ENCODE data around the gene GPI. TPM values are rescaled to one million over a fixed set of nuclear protein-coding genes. Genes with fewer than 3 reads are reported as not detected.

The GPI gene
- total and polyA plus RNA-seq, 9 donors, result 94.0 to 194 (median 163) TPM

GRCh38 chr19:34436716-34437115 is 71.7 kb downstream of the GPI start:
- Histone ChIP-seq H3K9me3 (replicated peaks; ENCODE audit: control insufficient read depth, low read depth, low read length) (no peaks in the 10 kb centered on the region), H3K36me3 (ENCODE audit: control insufficient read depth, insufficient read depth, low read length) (peaks cover 54% of the 10 kb centered on the region), H3K27ac (ENCODE audit: low read length) (no peak overlapping the region), H3K4me1 (ENCODE audit: control insufficient read depth, insufficient read depth, low read length) (no peaks in the 10 kb centered on the region), H3K27me3 (ENCODE audit: control insufficient read depth, insufficient read depth, low read length) (no peaks in the 10 kb centered on the region), H3K4me3 (ENCODE audit: low read length) (no peak overlapping the region)
- DNase-seq, result no peak
- WGBS (ENCODE audit: insufficient coverage), result 83% methylated on average over 1 of the region's 3 CpGs

GRCh38 chr19:34448191-34448590 is 83.2 kb downstream of the GPI start:
- WGBS (ENCODE audit: insufficient coverage), result 97% methylated on average over 3 of the region's 3 CpGs
- Histone ChIP-seq H3K36me3 (ENCODE audit: control insufficient read depth, insufficient read depth, low read length) (peaks cover 53% of the 10 kb centered on the region), H3K4me1 (ENCODE audit: control insufficient read depth, insufficient read depth, low read length) (no peaks in the 10 kb centered on the region), H3K27ac (ENCODE audit: low read length) (no peak overlapping the region), H3K9me3 (replicated peaks; ENCODE audit: control insufficient read depth, low read depth, low read length) (no peaks in the 10 kb centered on the region), H3K4me3 (ENCODE audit: low read length) (no peak overlapping the region), H3K27me3 (ENCODE audit: control insufficient read depth, insufficient read depth, low read length) (no peaks in the 10 kb centered on the region)
- no peak for DNase-seq

Other genes with a start within 250 kb of the GPI start
- 40.3 TPM for gene LSM14A, start 192.7 kb upstream of the GPI start, total RNA-seq
- 100 to 1,000 TPM in 4 of 8 donors, 10 to 100 TPM in 4; 72.7 to 117 (median 100) TPM for gene LSM14A, start 192.7 kb upstream of the GPI start, polyA plus RNA-seq (ENCODE audit: insufficient read depth in 1 of 8, insufficient read length in 8 of 8, low replicate concordance in 1 of 8)
- 18.0 TPM for gene GARRE1, start 110.6 kb upstream of the GPI start, total RNA-seq
- gene GARRE1, start 110.6 kb upstream of the GPI start, polyA plus RNA-seq (ENCODE audit: insufficient read depth in 1 of 8, insufficient read length in 8 of 8, low replicate concordance in 1 of 8), result 10 to 100 TPM; 18.5 to 24.2 (median 20.9) TPM
- gene PDCD2L, start 39.2 kb downstream of the GPI start, total RNA-seq, result 15.2 TPM
- 10 to 100 TPM; 10.3 to 14.6 (median 12.1) TPM for gene PDCD2L, start 39.2 kb downstream of the GPI start, polyA plus RNA-seq (ENCODE audit: insufficient read depth in 1 of 8, insufficient read length in 8 of 8, low replicate concordance in 1 of 8)
- 128 TPM for gene UBA2, start 63.2 kb downstream of the GPI start, total RNA-seq
- 100 to 1,000 TPM in 4 of 8 donors, 10 to 100 TPM in 4; 76.0 to 129 (median 99.0) TPM for gene UBA2, start 63.2 kb downstream of the GPI start, polyA plus RNA-seq (ENCODE audit: insufficient read depth in 1 of 8, insufficient read length in 8 of 8, low replicate concordance in 1 of 8)
- gene WTIP, start 116.6 kb downstream of the GPI start, total RNA-seq, result 19.3 TPM
- gene WTIP, start 116.6 kb downstream of the GPI start, polyA plus RNA-seq (ENCODE audit: insufficient read depth in 1 of 8, insufficient read length in 8 of 8, low replicate concordance in 1 of 8), result 10 to 100 TPM; 16.5 to 26.2 (median 20.8) TPM